ENCODE data around the gene LIN54.

DNA sequence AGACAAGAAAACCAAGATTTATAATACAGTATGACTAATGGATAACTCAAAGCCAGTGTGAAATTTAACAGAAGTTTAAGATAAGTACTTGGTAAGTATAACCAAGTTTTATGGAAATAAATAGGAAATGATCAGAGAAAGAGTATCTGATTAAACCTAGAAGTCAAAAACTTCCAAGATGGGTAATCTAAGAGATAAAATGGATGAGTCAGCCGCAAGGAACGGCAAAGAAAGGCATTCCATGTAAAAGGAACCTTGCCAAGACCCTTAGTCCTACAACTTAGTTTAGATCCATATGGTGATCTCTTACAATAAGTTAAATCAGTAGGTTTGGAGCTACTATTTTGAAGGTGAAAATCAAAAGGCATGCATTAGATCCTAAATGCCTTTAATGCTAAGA, 34.8 kb downstream of the LIN54 start:
- TF ChIP-seq YY1 (IDR thresholded peaks at IDR 0.05; ENCODE audit: insufficient read depth, insufficient read length) (no peak), ZNF274 (IDR thresholded peaks at IDR 0.05; ENCODE audit: low read depth, low read length) (no peak)
